Testis (tissue), 2 donors: Measurements from ENCODE around the gene PTGER1.
A peak's percentile ranks its signal among the peaks of the same experiment; 100 is the strongest.

Experiments used
- CTCF ChIP-seq, 3 experiments: fragments of 450-650 bp in 2 of 3; fragments of 200-600 bp in 1 of 3; sonication (generic) in 1 of 3; IDR thresholded peaks; one replicate each; pipeline ENCODE4 v1.5.1; 2016 to 2019; ENCODE audit warnings: antibody characterized with exemption in 3 of 3, mild to moderate bottlenecking in 2 of 3, moderate library complexity in 1 of 3
- POLR2A ChIP-seq: fragments of 450-650 bp; IDR thresholded peaks from one replicate; pipeline ENCODE4 v1.6.1; 2017; ENCODE audit warnings: antibody characterized with exemption, mild to moderate bottlenecking, moderate library complexity

- no peak for TF ChIP-seq POLR2A
- peak in 2 of 3 experiments; percentile 45 to 55 for TF ChIP-seq CTCF (IDR thresholded peaks at IDR 0.05)
These were observed 30.5 kb upstream of the PTGER1 start for GRCh38 chr19:14505488-14506239.
